ENCODE data around the gene CRMP1.
A peak's percentile ranks its signal among the peaks of the same experiment; 100 is the strongest.

The CRMP1 gene

DNA sequence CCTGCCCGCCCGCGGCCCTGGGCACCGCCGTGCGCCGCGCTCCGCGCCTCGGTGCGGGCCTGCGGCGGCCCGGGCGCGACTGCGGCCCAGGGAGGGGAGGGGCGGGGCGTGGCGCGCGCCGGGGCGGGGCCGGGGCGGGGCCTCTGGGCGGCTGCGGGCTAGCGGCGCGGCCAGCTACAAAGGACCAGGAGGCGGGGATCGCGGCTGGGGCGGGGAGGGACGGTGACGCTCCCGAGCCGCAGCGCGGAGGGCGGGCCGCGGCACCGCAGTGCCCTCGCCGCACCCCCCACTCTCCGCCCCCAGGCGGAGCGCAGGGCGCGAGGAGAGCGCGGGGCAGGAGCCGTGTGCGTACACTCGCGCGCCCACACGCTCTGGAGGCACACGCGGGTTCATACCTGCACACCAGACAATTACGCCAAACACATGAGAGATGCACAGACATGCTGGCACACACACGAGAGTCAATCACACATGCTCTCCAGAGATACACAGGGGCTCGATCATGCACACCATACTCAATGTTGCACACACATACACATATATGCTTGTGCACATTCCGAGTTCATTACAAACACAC, at the start of gene CRMP1:
CRMP1 (minus strand) TSS at position 83 of the 577 bp plus-strand sequence. CDS start 117 bp downstream, outside the sequence.
- DNase-seq (ENCODE audit: low spot score) = peak; percentile 97

- DNase-seq (ENCODE audit: low spot score) = no peak
These were observed 48.7 kb upstream of the CRMP1 start for GRCh38 chr4:5941601-5942000.

GRCh38 chr4:5940470-5941203, 47.8 kb upstream of the CRMP1 start:
- no peak for DNase-seq (ENCODE audit: low spot score)

DNA sequence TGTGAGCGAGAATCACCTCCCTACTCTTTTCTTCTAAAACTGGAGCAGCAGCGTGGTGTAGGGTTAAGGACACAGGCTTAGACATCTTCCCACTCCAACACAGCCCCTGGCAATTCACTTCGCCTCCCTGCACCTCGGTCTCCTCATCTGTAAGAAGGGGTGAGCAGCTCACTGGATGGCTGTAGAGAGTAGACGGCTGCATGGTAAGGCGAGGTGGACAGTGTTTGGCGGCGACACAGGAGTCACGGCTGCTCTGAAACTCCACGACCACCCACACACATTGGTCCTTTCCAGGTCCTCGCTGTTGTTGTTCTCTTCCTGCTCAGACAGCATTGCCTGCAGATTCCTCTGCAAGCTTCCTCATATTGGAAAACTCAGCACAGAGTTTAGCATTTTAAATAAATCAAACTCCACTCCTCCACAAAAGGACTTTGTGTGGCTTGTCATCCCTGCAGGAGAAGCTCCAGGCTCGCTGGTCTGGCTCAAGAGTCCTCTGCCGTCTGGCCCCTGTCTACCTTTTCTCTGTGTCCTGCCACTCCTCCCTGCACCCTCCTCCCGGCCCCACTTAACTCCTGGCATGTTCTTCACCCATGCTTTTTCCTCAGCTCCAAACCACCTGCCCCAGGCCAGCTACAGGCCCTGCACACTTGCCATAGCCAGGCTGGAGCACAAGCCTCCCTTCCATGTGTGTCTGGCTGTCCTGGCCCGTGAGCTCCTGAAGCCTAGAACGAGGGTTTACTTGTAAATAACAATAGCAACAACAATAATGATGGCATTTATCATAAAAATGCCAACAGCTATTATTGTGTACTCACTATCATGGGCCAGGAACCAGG, 41.3 kb upstream of the CRMP1 start:
- DNase-seq (ENCODE audit: low spot score) = no peak

- DNase-seq (ENCODE audit: low spot score) = no peak
These were observed 40.2 kb upstream of the CRMP1 start for GRCh38 chr4:5933116-5933515.

DNA sequence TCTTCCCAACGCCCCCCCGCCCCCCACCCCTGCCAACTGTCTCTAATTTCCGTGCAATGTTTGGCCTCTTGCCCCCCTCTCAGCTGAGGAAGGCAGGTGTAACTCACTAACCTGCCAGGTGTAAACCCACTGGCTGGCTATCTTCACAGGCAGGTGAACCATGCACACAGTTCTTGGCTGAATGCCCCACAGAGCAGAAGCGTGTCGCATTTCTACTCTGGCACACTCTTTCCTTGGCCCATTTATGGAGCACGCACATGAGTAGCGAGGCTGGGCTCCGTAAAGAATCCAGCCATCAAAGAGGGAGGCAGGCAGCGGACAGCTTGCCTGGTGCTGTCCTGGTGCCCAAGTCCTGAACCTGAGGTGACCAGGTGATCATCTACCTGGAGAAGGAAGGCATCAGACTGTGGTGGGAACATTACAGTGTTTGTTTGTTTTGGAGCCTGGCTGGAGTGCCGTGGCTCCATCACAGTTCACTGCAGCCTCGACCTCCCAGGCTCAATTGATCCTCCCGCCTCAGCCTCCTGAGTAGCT, 39.2 kb upstream of the CRMP1 start:
- no peak for DNase-seq (ENCODE audit: low spot score)

- no peak for DNase-seq (ENCODE audit: low spot score)
These were observed 38.6 kb upstream of the CRMP1 start for GRCh38 chr4:5931526-5931925.

DNA sequence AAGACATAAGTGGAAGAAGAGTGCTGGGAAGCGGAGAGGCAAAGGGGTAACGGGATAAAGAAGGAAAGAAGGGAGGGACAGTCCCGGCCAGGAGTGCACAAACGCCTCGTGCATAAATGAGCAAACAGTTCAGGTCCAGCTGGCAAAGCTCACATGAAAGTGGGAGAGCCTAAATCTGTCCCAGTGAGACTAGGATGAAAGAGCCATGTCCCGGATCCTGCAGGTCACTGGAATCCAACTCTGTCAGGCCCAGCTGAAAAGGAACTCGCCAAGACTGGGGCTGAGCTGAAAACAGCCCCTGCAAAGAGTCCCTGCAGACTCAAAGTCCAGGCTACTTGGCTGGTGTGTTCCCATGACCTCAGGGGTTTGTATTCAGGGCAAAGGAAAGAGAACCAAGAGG, 38.0 kb upstream of the CRMP1 start:
- no peak for DNase-seq (ENCODE audit: low spot score)

DNA sequence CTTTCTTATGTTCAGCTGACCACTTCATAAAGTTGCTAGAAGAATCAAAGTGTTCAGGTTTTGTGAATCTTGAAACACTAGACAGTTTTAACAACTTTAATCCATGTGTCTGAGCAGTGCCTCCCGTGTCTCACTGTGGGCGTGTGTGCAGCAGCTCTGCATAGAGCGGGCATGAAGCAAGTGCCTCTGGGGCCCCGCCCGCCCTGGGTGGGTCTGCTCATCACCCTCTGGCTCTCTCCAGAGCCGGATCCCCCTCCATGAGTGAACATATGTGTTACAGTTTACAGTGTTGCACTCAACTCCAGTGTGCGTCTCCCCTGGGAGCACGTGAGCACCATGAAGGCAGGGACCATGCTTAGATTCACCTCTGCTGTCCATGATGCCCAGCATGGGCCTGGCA, 37.6 kb upstream of the CRMP1 start:
- no peak for DNase-seq (ENCODE audit: low spot score)

GRCh38 chr4:5928844-5929420, 36.0 kb upstream of the CRMP1 start:
- DNase-seq (ENCODE audit: low spot score) = no peak

GRCh38 chr4:5928274-5928673, 35.4 kb upstream of the CRMP1 start:
- no peak for DNase-seq (ENCODE audit: low spot score)

- DNase-seq (ENCODE audit: low spot score) = no peak
These were observed 34.9 kb upstream of the CRMP1 start for GRCh38 chr4:5927747-5928146.

DNA sequence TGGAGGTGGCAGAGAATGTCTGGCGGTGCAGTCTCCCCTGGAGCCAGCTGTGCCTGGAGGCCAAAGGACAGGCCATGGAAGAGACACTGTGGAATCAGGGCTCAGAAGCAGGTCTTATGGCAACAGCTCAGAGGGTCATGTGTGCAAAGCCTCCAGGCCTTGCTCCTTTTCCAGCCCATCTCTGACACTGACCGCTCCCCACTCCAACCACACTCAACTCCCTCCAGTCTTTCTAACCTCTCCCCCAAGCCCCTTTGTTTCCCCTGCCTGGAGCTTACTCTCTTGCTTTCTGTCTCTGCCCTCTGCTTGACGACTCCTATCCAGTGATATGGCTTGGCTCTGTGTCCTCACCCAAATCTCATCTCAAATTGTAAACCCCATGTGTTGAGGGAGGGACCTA, 34.2 kb upstream of the CRMP1 start:
- no peak for DNase-seq (ENCODE audit: low spot score)

- DNase-seq (ENCODE audit: low spot score) = no peak
These were observed 33.7 kb upstream of the CRMP1 start for GRCh38 chr4:5926598-5926997.

- DNase-seq (ENCODE audit: low spot score) = no peak
These were observed 32.7 kb upstream of the CRMP1 start for GRCh38 chr4:5925419-5926200.

GRCh38 chr4:5924461-5925125, 31.7 kb upstream of the CRMP1 start:
- no peak for DNase-seq (ENCODE audit: low spot score)

GRCh38 chr4:5923376-5923775, 30.5 kb upstream of the CRMP1 start:
- DNase-seq (ENCODE audit: low spot score) = no peak

GRCh38 chr4:5922556-5922955, 29.7 kb upstream of the CRMP1 start:
- DNase-seq (ENCODE audit: low spot score) = no peak

DNA sequence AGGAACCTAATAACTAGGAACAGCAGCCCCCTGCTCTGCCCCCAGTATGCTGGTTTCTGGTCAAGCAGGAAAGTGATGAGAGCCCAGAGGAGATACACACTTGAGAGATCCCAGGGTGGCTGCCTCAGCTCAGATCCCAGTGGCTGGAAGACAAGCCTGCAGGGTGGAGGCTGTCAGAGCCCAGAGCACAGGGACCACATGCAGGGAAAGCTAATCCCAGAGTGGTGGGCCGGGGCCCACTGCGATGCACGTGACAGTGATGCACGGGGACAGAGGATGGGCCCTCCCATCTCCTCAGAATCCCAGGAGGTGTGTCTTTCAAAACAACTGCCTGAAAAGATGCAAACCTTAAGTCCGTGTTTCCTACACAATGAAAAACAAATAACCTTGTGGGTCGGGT, 29.1 kb upstream of the CRMP1 start:
- DNase-seq (ENCODE audit: low spot score) = no peak

GRCh38 chr4:5921101-5921980, 28.5 kb upstream of the CRMP1 start:
- DNase-seq (ENCODE audit: low spot score) = no peak
